Posterior cingulate gyrus (tissue), 11 donors: ENCODE data around the gene PITRM1.
A peak's percentile ranks its signal among the peaks of the same experiment; 100 is the strongest.
"Not testable (repeated sequence)": the region's sequence is repeated elsewhere in the genome, so short reads cannot be mapped to it uniquely, and the experiment has no call there.

Experiments
- DNase-seq, 10 donors: peaks; one replicate each; pipeline versions ENCODE4 v3.0.0 to v3.0.0-alpha.2; 2020 to 2021; ENCODE audit warnings: mixed read lengths in 3 of 10
- intact Hi-C: fragments of 100-400 bp; cut with DNase I; formaldehyde crosslinking; loops from one replicate; pipeline ENCODE4 v1.15.1; 2023

PITRM1 gene

DNA sequence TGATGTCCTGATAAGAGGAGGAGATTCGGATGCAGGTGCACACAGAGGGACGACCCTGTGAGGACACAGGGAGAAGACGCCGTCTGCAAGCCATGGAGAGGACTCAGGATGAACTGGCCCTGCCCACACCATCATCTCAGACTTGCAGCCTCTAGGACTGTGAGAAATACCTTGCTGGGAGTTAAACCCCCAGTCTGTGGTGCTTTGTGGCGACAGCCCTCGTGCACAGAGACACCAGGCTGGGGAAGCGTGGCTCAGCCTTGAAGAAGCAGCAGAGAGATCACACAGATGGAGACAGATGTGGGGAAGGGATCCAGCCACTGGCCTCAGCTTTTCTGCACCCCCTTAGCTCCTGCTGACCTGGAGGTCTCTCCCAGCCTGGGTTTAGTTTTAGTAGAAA is 26.3 kb upstream of the PITRM1 start:
- no peak for DNase-seq
- intact Hi-C loops = loop anchor here (10.0 kb wide), 1 partner anchor 586 kb away; the partner anchor contains the start of gene KLF6

DNA sequence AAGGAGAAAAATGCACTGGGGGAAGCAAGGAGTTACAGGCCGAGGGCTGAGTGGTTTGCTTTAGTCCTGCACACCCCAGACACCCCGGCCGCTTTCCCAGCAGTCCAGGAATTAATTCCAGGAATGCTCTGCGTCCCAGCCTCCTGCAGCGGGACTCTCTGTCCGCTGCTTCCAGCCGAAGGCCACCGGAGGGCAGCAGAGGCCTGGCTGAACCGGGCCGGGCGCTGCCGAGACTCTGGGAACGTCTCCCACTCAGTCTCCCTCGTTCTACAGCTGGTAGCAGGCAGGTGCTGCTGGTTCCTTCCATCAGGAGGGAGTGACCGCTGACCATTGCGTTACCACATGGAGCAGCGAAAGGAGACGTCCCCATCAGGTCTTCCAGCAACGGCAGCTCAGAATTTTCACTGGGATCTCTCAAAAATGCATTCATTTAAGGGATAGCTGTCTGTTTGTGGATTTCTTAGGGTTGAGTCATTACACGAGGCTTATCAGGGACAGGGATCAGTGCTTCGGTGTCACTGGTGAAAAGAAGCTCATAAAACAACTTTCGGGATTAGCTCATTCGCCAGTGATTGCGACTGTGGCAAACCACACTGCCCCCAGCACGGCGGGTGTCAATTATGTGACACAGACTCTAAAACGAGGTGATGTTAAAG is 24.9 kb upstream of the PITRM1 start:
- intact Hi-C loops = loop anchor here (2.0 to 10.0 kb wide), 2 partner anchors 587 to 1569 kb away; partner anchors contain the start of gene KLF6

DNA sequence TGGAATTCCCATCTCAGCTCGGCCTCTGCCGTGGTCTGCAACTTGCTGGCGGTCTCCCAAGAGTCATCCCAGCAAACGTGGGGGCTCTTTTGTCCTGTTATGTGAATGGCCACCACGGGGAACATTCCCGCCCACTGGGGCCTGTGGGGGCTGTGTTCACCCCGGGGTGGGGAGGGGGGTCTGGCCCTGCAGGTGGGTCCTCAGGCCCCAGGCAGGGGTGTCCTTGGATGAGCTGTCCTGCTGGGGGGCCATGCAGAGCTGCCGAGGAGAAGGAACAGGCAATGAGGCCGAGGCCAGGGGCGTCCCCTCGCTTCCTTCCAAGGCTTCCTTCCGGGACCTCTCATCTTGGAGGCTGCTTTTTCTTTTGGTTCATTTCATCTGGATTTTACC is 24.4 kb upstream of the PITRM1 start:
- no peak for DNase-seq
- intact Hi-C loops = loop anchor here (2.0 to 10.0 kb wide), 2 partner anchors 588 to 1570 kb away; partner anchors contain the start of gene KLF6

More for the DNA sequence above, 24.9 kb upstream of the PITRM1 start:
- peak; percentile 66 to 97 (median 83) for DNase-seq

DNA sequence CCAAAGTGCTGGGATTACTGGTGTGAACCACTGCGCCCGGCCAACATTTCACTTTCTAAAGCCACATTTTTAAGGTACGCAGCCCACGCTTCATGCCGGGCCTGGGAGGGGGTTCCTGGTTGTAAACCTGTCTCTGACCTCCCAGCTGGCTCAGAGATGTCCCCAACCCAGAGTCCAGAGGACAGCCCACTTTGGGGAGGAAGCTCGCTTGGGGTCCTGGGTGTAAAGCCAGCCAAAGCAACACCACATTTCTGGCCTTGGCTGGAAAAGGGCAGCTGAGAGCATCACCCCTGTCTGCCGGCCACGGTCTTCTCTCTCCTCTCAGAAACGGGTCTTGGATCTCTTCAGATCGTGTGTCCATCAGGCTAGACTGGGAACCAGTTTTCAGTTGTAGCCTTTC is 23.9 kb upstream of the PITRM1 start:
- no peak for DNase-seq
- intact Hi-C loops = loop anchor here (2.0 to 10.0 kb wide), 2 partner anchors 588 to 1570 kb away; partner anchors contain the start of gene KLF6

GRCh38 chr10:3195726-3196125 is 23.1 kb upstream of the PITRM1 start:
- intact Hi-C loops = loop anchor here (2.0 to 10.0 kb wide), 2 partner anchors 589 to 1571 kb away; partner anchors contain the start of gene KLF6
- no peak for DNase-seq

- intact Hi-C loops = loop anchor here (10.0 kb wide), 1 partner anchor 590 kb away; the partner anchor contains the start of gene KLF6
These were observed 22.7 kb upstream of the PITRM1 start for GRCh38 chr10:3195286-3195685.

GRCh38 chr10:3194871-3195270 is 22.3 kb upstream of the PITRM1 start:
- intact Hi-C loops = loop anchor here (10.0 kb wide), 1 partner anchor 590 kb away; the partner anchor contains the start of gene KLF6
- no peak for DNase-seq

More at GRCh38 chr10:3195286-3195685, 22.7 kb upstream of the PITRM1 start:
- DNase-seq = no peak

DNA sequence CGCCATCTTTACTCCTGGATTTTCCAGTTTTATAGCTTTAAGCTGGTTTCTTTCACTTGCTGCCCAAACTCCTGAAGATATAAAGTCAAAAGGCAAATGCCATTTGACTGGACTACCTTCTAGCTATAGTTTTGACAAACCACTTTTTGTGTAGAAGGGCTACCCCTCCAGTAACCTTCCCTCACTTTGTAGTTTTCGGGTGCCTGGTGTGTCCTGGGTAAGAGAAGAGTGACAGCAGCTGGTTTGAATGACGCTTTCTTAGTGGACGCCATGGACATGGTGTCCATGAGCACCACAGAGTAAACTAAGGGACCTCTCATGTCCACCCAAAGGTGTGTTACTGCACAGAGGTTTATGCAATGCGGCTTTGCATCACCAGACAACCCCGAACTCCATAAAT is 21.2 kb upstream of the PITRM1 start:
- no peak for DNase-seq
- intact Hi-C loops = loop anchor here (10.0 kb wide), 1 partner anchor 591 kb away; the partner anchor contains the start of gene KLF6

DNA sequence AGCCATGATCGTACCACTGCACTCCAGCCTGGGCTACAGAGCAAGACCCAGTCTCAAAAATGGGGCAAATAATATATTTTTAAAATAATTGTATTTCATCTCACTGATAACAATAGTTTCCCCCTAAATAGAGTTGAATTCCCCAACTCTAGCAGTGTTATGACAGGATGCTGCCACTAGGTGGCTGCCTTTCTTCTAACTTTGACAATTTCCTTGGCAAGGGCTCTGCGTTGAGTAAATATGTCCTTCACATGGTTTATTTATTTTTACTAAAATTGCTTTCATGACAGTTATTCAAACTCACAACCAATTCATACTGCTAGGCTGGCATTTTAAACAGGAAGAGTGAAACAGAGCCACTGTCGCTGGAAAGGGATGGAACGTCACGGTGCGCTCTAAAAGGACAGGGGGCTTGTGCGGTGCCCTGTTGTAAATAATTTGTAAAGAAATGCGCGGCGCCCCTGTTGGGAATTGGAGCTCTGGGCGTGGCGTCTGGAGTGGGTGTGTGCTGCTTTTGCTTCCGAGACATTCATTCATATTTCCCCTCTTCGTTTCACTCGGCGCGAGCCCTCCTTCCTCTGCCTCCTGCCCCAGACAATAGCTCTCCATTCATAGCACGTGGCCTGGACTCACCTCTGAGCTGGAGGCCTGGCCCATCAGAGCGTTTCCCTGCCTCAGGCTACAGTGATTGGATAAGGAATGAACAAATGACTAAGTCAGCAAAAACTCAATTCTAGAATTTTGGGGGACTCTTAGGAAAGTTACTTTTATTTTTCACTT is 20.5 kb upstream of the PITRM1 start:
- peak in 4 of 10 donors; percentile 37 to 63 (median 54) for DNase-seq
- intact Hi-C loops = loop anchor here (10.0 kb wide), 1 partner anchor 592 kb away; the partner anchor contains the start of gene KLF6

GRCh38 chr10:3190817-3191216 is 18.2 kb upstream of the PITRM1 start:
- intact Hi-C loops = loop anchor here (10.0 kb wide), 1 partner anchor 594 kb away; the partner anchor contains the start of gene KLF6
- DNase-seq = peak in 1 of 10 donors; percentile 30

- intact Hi-C loops = not testable (repeated sequence)
These were observed 14.6 kb upstream of the PITRM1 start for GRCh38 chr10:3187229-3187628.

DNA sequence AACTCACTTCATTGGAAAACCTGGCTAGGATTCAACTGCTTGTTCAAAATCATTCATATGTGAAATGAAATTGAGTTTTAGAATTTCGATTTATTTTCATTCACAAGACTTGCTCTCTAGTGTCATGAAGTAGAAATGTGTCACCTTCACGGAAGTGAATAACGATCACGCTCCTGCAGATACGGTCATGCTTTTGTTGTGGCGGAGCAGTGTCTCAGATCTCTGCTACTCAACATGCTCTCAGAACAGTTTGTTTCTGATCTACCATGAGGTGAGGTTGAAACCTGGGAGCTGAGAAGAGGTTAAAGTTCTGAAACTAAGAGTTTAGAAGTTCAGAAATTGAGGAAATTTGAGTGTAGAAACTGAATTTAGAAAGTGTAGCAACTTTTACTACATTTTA is 13.8 kb upstream of the PITRM1 start:
- peak in 1 of 10 donors; percentile 9 for DNase-seq
- intact Hi-C loops = no loop called here

More at GRCh38 chr10:3187229-3187628, 14.6 kb upstream of the PITRM1 start:
- DNase-seq = not testable (repeated sequence)

GRCh38 chr10:3185386-3185785 is 12.8 kb upstream of the PITRM1 start:
- intact Hi-C loops = no loop called here
- no peak for DNase-seq

- DNase-seq = no peak
- intact Hi-C loops = no loop called here
These were observed 7.9 kb upstream of the PITRM1 start for GRCh38 chr10:3180355-3181025.

- intact Hi-C loops = no loop called here
- DNase-seq = no peak
These were observed 6.6 kb upstream of the PITRM1 start for GRCh38 chr10:3179174-3179573.

- intact Hi-C loops = no loop called here
These were observed 5.5 kb upstream of the PITRM1 start for GRCh38 chr10:3178042-3178441.

DNA sequence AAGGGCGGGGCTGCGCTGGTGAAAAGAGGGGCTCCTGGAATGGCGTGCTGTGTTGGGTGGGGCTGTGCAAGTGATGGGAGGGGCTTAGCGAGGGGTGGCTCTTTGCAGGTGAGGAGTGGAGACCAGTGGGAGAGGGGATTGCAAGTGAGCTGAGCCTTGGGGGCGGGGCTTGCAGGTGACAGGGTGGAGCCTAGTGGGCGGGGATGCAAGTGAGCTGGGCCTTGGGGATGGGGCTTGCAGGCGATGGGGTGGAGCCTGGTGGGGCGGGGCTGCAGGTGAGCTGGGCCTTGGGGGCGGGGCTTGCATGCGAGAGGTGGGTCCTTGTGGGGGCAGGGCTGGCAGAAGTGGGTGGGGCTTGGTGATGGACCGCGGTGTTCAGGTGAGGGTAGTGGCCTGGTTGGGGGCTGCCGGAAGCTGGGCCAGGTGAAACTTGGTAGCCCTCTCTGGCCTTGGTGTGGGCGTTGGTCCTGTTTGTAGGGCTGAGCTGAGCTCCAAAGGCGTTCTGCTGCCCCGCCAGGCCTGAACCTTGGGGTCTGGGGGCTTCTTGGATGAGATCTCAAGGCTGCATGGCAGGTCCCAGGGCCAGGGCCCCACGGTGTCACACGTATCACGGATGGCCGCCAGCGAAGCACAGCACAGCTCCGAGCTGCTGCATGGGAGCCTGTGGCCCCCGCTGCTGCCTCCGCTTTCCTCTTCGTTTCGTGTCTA is 743 bp upstream of the PITRM1 start:
- DNase-seq = peak in 1 of 10 donors; percentile 84
- intact Hi-C loops = no loop called here

More at GRCh38 chr10:3178042-3178441, 5.5 kb upstream of the PITRM1 start:
- DNase-seq = no peak

GRCh38 chr10:3172081-3172445 is 519 bp downstream of the PITRM1 start:
- intact Hi-C loops = no loop called here
- DNase-seq = no peak

- intact Hi-C loops, DNase-seq: not testable (repeated sequence)
These were observed 1.1 kb downstream of the PITRM1 start for GRCh38 chr10:3171488-3171887.

GRCh38 chr10:3169673-3170072 is 2.9 kb downstream of the PITRM1 start:
- intact Hi-C loops = no loop called here
- no peak for DNase-seq
